ENCODE measurements around the gene ENOPH1.
A peak's percentile ranks its signal among the peaks of the same experiment; 100 is the strongest.
"Not testable (repeated sequence)": the region's sequence is repeated elsewhere in the genome, so short reads cannot be mapped to it uniquely, and the experiment has no call there.

The ENOPH1 gene

GRCh38 chr4:82473621-82474164 lies 43.3 kb downstream of the ENOPH1 start:
- no peak for DNase-seq

GRCh38 chr4:82475931-82476330 lies 45.5 kb downstream of the ENOPH1 start:
- not testable (repeated sequence) for DNase-seq

GRCh38 chr4:82477469-82477868 lies 47.1 kb downstream of the ENOPH1 start:
- not testable (repeated sequence) for DNase-seq

GRCh38 chr4:82479562-82479961 lies 49.2 kb downstream of the ENOPH1 start:
- DNase-seq = no peak

- DNase-seq = no peak
These were observed 50.5 kb downstream of the ENOPH1 start for GRCh38 chr4:82480771-82481505.

GRCh38 chr4:82481506-82481840 lies 51.1 kb downstream of the ENOPH1 start:
- DNase-seq = no peak

- no peak for DNase-seq
These were observed 52.0 kb downstream of the ENOPH1 start for GRCh38 chr4:82482387-82482786.

GRCh38 chr4:82484996-82485783 lies 54.8 kb downstream of the ENOPH1 start:
- no peak for DNase-seq

GRCh38 chr4:82489076-82489475 lies 58.7 kb downstream of the ENOPH1 start:
- DNase-seq = no peak

- no peak for DNase-seq
These were observed 59.6 kb downstream of the ENOPH1 start for GRCh38 chr4:82489987-82490386.

- DNase-seq = no peak
These were observed 61.0 kb downstream of the ENOPH1 start for GRCh38 chr4:82491251-82491960.

- no peak for DNase-seq
These were observed 63.5 kb downstream of the ENOPH1 start for GRCh38 chr4:82493721-82494425.

- DNase-seq = no peak
These were observed 65.3 kb downstream of the ENOPH1 start for GRCh38 chr4:82495666-82496065.

- no peak for DNase-seq
These were observed 66.0 kb downstream of the ENOPH1 start for GRCh38 chr4:82496349-82496748.

- DNase-seq = no peak
These were observed 69.5 kb downstream of the ENOPH1 start for GRCh38 chr4:82499738-82500434.

GRCh38 chr4:82500435-82501153 lies 70.2 kb downstream of the ENOPH1 start:
- peak; percentile 7 for DNase-seq

GRCh38 chr4:82501154-82501442 lies 70.7 kb downstream of the ENOPH1 start:
- no peak for DNase-seq

- no peak for DNase-seq
These were observed 77.6 kb downstream of the ENOPH1 start for GRCh38 chr4:82508011-82508410.

- no peak for DNase-seq
These were observed 78.5 kb downstream of the ENOPH1 start for GRCh38 chr4:82508806-82509428.

GRCh38 chr4:82510216-82510615 lies 79.8 kb downstream of the ENOPH1 start:
- no peak for DNase-seq

Data from NCI-H2171 (cell line).